Neutrophil (primary cell): Measurements from ENCODE around the gene UBA1.

Source experiments
- H3K27ac ChIP-seq: fragments of 200-600 bp; sonication (generic); 2 replicates; pipeline ENCODE4 v1.5.1; 2016; ENCODE audit warnings: mild to moderate bottlenecking, moderate library complexity
- H3K27me3 ChIP-seq: fragments of 200-600 bp; sonication (generic); 2 replicates; pipeline ENCODE4 v1.6.0; 2016; ENCODE audit warnings: mild to moderate bottlenecking
- H3K36me3 ChIP-seq: fragments of 200-600 bp; sonication (generic); 2 replicates; pipeline ENCODE4 v1.5.1; 2017
- H3K4me1 ChIP-seq, 2 experiments: fragments of 200-600 bp in 1 of 2; sonication (generic) in 1 of 2; 1 replicate in 1 of 2; 2 replicates in 1 of 2; pipeline versions ENCODE4 v1.5.1 to v1.6.1; 2013 to 2016; ENCODE audit warnings: low read depth in 1 of 2, low read length in 1 of 2, mild to moderate bottlenecking in 1 of 2, moderate library complexity in 1 of 2; ENCODE audit not compliant: control insufficient read depth in 1 of 2, insufficient read depth in 1 of 2
- H3K4me3 ChIP-seq, 2 experiments: fragments of 200-600 bp in 1 of 2; sonication (generic) in 1 of 2; 1 replicate in 1 of 2; 2 replicates in 1 of 2; pipeline ENCODE4 v1.5.1; 2013 to 2016; ENCODE audit warnings: low read depth in 1 of 2, low read length in 1 of 2, mild to moderate bottlenecking in 1 of 2, moderate library complexity in 1 of 2
- H3K9me3 ChIP-seq: fragments of 200-600 bp; sonication (generic); 2 replicates; pipeline ENCODE4 v1.5.1; 2016
- TF ChIP-seq, protein P1 (sequence below): fragments of 200-600 bp; sonication (generic); IDR thresholded peaks from 2 replicates; pipeline ENCODE4 v1.5.1; 2016; ENCODE audit warnings: antibody characterized with exemption

UBA1 gene

GRCh38 chrX:47166126-47166525 lies 27.5 kb upstream of the UBA1 start:
- H3K27me3 ChIP-seq, result no peaks in the 10 kb centered on the region
- H3K27ac ChIP-seq, result no peak overlapping the region
- TF ChIP-seq, protein P1, sequence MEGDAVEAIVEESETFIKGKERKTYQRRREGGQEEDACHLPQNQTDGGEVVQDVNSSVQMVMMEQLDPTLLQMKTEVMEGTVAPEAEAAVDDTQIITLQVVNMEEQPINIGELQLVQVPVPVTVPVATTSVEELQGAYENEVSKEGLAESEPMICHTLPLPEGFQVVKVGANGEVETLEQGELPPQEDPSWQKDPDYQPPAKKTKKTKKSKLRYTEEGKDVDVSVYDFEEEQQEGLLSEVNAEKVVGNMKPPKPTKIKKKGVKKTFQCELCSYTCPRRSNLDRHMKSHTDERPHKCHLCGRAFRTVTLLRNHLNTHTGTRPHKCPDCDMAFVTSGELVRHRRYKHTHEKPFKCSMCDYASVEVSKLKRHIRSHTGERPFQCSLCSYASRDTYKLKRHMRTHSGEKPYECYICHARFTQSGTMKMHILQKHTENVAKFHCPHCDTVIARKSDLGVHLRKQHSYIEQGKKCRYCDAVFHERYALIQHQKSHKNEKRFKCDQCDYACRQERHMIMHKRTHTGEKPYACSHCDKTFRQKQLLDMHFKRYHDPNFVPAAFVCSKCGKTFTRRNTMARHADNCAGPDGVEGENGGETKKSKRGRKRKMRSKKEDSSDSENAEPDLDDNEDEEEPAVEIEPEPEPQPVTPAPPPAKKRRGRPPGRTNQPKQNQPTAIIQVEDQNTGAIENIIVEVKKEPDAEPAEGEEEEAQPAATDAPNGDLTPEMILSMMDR, result no peak
- H3K4me3 ChIP-seq, result no peak overlapping the region
- H3K4me1 ChIP-seq, result no peaks in the 10 kb centered on the region
- peaks cover 21% of the 10 kb centered on the region for H3K36me3 ChIP-seq
- no peaks in the 10 kb centered on the region for H3K9me3 ChIP-seq

GRCh38 chrX:47168495-47169073 lies 25.0 kb upstream of the UBA1 start:
- Histone ChIP-seq H3K27ac (no peak overlapping the region), H3K9me3 (no peaks in the 10 kb centered on the region), H3K4me1 (no peaks in the 10 kb centered on the region), H3K27me3 (no peaks in the 10 kb centered on the region), H3K4me3 (no peak overlapping the region), H3K36me3 (peaks cover 45% of the 10 kb centered on the region)
- TF ChIP-seq, protein P1, result no peak

DNA sequence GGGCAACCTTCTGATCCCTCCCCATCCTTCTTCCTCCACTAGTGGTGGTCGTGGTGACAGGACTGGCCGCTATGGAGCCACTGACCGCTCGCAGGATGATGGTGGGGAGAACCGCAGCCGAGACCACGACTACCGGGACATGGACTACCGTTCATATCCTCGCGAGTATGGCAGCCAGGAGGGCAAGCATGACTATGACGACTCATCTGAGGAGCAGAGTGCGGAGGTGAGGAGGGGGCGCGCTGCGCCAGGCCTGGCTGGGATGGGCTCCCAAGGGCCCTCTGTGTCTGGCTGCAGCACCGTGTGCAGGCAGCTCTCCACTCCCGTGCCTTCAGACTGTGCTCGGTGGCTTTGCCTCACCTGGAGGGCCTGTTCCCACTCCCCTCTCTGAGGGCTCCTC lies 24.4 kb upstream of the UBA1 start:
- H3K27me3 ChIP-seq, result no peaks in the 10 kb centered on the region
- no peaks in the 10 kb centered on the region for H3K4me1 ChIP-seq
- peaks cover 52% of the 10 kb centered on the region for H3K36me3 ChIP-seq
- TF ChIP-seq, protein P1, result no peak
- H3K9me3 ChIP-seq, result no peaks in the 10 kb centered on the region
- H3K27ac ChIP-seq, result no peak overlapping the region
- H3K4me3 ChIP-seq, result no peak overlapping the region

DNA sequence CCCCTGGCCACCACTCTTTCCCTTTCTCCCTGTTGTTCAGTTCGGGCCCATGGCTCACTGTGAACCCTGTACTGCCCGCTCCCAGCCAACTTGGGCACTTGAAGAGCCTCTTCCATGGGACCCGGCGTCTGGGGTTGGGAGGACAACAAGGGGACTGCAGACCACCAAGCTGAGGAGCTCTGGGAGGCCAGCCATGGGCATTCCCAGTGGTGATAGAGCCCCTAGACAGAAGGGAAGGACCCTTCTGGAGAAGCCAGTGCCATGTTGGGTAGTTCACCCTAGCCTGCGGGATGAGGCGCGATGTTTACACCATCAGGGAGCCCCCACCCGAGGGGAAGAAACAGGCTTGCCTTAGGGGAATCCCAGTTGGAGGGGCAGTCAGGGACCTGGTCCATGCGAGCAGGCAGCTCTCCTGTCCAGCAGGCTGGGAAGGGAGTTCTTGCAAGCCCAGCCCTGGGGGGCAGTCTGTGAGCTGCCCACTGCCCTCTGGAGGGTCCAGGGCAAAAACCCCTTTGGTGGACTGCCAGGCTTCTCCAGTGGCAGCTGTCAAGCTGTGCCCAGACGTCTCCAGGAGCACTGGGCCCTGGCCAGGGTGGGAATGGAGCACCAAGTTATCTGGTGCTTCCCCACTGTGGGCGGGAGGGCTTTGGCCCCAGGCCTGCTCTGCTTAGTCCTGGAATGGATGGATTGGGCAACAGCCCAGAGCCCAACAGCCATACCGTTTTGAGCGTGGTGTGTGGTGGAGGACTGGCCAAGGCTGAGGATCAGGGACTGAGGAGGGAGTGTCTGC lies 23.7 kb upstream of the UBA1 start:
- Histone ChIP-seq H3K4me1 (no peaks in the 10 kb centered on the region), H3K36me3 (peaks cover 59% of the 10 kb centered on the region), H3K9me3 (no peaks in the 10 kb centered on the region), H3K27ac (no peak overlapping the region), H3K4me3 (no peak overlapping the region), H3K27me3 (no peaks in the 10 kb centered on the region)
- TF ChIP-seq, protein P1, result no peak

GRCh38 chrX:47170861-47171692 lies 22.6 kb upstream of the UBA1 start:
- H3K27ac ChIP-seq, result no peak overlapping the region
- TF ChIP-seq, protein P1, result no peak
- H3K9me3 ChIP-seq, result no peaks in the 10 kb centered on the region
- H3K36me3 ChIP-seq, result peaks cover 70% of the 10 kb centered on the region
- no peaks in the 10 kb centered on the region for H3K4me1 ChIP-seq
- no peaks in the 10 kb centered on the region for H3K27me3 ChIP-seq
- no peak overlapping the region for H3K4me3 ChIP-seq
